Measurements from ENCODE around the gene CLDN6. TPM values are rescaled to one million over a fixed set of nuclear protein-coding genes. Genes with fewer than 3 reads are reported as not detected.

CLDN6 gene
- total RNA-seq, 1 experiment from 2014 or later: 0.49 TPM

DNA sequence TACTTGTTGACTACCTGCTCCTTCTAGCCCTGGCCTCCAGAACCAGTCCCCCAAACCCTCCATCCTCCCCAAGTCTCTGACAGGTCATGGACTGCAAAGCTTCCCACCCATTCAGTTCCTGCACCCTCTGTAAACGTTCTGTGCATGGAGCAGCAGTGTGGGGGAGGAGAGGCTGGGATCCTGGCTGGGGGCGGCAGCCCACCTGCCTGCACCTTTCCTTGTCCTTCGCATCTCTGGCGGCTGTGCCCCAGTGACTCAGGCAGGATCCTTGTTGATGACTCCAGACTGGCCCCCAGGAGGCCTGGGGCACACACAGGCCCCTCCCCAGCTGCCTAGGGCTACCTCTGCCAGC is 36.1 kb downstream of the CLDN6 start:
- DNase-seq (ENCODE audit: low read depth, low spot score): no peak
- intact Hi-C loops (cut with micrococcal nuclease): loop anchor here (5.0 kb wide), 1 partner anchor 40 kb away; the partner anchor contains the start of genes HCFC1R1, THOC6 and TNFRSF12A
- no peak overlapping the region; the same call in 1 of the 2 replicates for H3K27ac ChIP-seq (ENCODE audit: low read depth, low read length)
- ChIA-PET RAD21 (ENCODE audit: low non-redundant PET in 1 of 2, low total read pairs in 2 of 2, uncharacterized antibody in 2 of 2, unreplicated experiment in 2 of 2) (no interaction called here), POLR2A (interaction anchor here (1.2 to 2.8 kb wide), 5 partner anchors 12 to 99 kb away, joined by 3 to 11 read pairs (median 6); partner anchors contain the start of genes FLYWCH2, HCFC1R1, THOC6 and TNFRSF12A), CTCF (interaction anchor here (1.0 to 1.3 kb wide), 2 partner anchors 10 to 46 kb away, joined by 3 read pairs; no protein-coding TSS in a partner anchor)
- H3K4me1 ChIP-seq (ENCODE audit: control insufficient read depth in 1 of 2, insufficient read depth in 2 of 2, low read length in 2 of 2): peaks cover 24 to 44% of the 10 kb centered on the region in 2 experiments
- ATAC-seq: no peak
- peak overlapping the region; percentile 86 for H3K4me2 ChIP-seq (ENCODE audit: low read length)
- no peak overlapping the region for H2AFZ ChIP-seq (ENCODE audit: low read depth, low read length, poor library complexity, severe bottlenecking)
- H4K20me1 ChIP-seq (ENCODE audit: insufficient read depth): no peaks in the 10 kb centered on the region
- no peaks in the 10 kb centered on the region for H3K9me2 ChIP-seq (ENCODE audit: insufficient read depth)
- BruUV-seq (replicated peaks): no TSS peak
- H3K36me3 ChIP-seq (ENCODE audit: control insufficient read depth in 1 of 2, insufficient read depth in 2 of 2, low read length in 2 of 2): peaks cover 0 to 11% of the 10 kb centered on the region in 2 experiments; a peak in 1 of 4 replicates
- H3K4me3 ChIP-seq (replicated peaks in 1 of 2; ENCODE audit: low read depth in 1 of 2, low read length in 2 of 2): no peak overlapping the region
- H3K27me3 ChIP-seq (ENCODE audit: insufficient read depth, low read length): no peaks in the 10 kb centered on the region
- peaks cover 32% of the 10 kb centered on the region for H3K79me2 ChIP-seq (ENCODE audit: insufficient read depth, low read length)
- TF ChIP-seq EZH2phosphoT487 (IDR thresholded peaks at IDR 0.05; ENCODE audit: borderline replicate concordance) (no peak), POLR2AphosphoS5 (IDR thresholded peaks at IDR 0.05; ENCODE audit: low read depth, low read length) (no peak), POLR2A (IDR thresholded peaks at IDR 0.05; ENCODE audit: borderline replicate concordance, extremely low read depth, insufficient read depth, insufficient read length) (no peak), EGR1 (IDR thresholded peaks at IDR 0.05; ENCODE audit: low read depth) (no peak), EZH2 (IDR thresholded peaks at IDR 0.05) (no peak), ZNF274 (IDR thresholded peaks at IDR 0.05; ENCODE audit: low read depth, low read length) (no peak), TCF7L2 (IDR thresholded peaks at IDR 0.05; ENCODE audit: borderline replicate concordance, extremely low read depth, insufficient read depth, insufficient read length) (no peak), SRF (IDR thresholded peaks at IDR 0.05; ENCODE audit: low read depth) (no peak), RAD21 (IDR thresholded peaks at IDR 0.05; ENCODE audit: low read depth) (no peak), CEBPB (IDR thresholded peaks at IDR 0.05; ENCODE audit: low read depth) (no peak), SP1 (IDR thresholded peaks at IDR 0.05; ENCODE audit: low read depth) (no peak), CBX3 (IDR thresholded peaks at IDR 0.05; ENCODE audit: low read depth) (no peak)
- TF ChIP-seq, protein P1, sequence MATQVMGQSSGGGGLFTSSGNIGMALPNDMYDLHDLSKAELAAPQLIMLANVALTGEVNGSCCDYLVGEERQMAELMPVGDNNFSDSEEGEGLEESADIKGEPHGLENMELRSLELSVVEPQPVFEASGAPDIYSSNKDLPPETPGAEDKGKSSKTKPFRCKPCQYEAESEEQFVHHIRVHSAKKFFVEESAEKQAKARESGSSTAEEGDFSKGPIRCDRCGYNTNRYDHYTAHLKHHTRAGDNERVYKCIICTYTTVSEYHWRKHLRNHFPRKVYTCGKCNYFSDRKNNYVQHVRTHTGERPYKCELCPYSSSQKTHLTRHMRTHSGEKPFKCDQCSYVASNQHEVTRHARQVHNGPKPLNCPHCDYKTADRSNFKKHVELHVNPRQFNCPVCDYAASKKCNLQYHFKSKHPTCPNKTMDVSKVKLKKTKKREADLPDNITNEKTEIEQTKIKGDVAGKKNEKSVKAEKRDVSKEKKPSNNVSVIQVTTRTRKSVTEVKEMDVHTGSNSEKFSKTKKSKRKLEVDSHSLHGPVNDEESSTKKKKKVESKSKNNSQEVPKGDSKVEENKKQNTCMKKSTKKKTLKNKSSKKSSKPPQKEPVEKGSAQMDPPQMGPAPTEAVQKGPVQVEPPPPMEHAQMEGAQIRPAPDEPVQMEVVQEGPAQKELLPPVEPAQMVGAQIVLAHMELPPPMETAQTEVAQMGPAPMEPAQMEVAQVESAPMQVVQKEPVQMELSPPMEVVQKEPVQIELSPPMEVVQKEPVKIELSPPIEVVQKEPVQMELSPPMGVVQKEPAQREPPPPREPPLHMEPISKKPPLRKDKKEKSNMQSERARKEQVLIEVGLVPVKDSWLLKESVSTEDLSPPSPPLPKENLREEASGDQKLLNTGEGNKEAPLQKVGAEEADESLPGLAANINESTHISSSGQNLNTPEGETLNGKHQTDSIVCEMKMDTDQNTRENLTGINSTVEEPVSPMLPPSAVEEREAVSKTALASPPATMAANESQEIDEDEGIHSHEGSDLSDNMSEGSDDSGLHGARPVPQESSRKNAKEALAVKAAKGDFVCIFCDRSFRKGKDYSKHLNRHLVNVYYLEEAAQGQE (IDR thresholded peaks at IDR 0.05; ENCODE audit: low read depth): no peak
- TF ChIP-seq, protein P2, sequence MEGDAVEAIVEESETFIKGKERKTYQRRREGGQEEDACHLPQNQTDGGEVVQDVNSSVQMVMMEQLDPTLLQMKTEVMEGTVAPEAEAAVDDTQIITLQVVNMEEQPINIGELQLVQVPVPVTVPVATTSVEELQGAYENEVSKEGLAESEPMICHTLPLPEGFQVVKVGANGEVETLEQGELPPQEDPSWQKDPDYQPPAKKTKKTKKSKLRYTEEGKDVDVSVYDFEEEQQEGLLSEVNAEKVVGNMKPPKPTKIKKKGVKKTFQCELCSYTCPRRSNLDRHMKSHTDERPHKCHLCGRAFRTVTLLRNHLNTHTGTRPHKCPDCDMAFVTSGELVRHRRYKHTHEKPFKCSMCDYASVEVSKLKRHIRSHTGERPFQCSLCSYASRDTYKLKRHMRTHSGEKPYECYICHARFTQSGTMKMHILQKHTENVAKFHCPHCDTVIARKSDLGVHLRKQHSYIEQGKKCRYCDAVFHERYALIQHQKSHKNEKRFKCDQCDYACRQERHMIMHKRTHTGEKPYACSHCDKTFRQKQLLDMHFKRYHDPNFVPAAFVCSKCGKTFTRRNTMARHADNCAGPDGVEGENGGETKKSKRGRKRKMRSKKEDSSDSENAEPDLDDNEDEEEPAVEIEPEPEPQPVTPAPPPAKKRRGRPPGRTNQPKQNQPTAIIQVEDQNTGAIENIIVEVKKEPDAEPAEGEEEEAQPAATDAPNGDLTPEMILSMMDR (IDR thresholded peaks at IDR 0.05 in 2 of 3, conservative IDR thresholded peaks at IDR 0.05 in 1 of 3; ENCODE audit: borderline replicate concordance in 1 of 3, insufficient read depth in 1 of 3, low read depth in 2 of 3, low read length in 2 of 3): no peak
- TF ChIP-seq, protein P3, sequence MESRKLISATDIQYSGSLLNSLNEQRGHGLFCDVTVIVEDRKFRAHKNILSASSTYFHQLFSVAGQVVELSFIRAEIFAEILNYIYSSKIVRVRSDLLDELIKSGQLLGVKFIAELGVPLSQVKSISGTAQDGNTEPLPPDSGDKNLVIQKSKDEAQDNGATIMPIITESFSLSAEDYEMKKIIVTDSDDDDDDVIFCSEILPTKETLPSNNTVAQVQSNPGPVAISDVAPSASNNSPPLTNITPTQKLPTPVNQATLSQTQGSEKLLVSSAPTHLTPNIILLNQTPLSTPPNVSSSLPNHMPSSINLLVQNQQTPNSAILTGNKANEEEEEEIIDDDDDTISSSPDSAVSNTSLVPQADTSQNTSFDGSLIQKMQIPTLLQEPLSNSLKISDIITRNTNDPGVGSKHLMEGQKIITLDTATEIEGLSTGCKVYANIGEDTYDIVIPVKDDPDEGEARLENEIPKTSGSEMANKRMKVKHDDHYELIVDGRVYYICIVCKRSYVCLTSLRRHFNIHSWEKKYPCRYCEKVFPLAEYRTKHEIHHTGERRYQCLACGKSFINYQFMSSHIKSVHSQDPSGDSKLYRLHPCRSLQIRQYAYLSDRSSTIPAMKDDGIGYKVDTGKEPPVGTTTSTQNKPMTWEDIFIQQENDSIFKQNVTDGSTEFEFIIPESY (IDR thresholded peaks at IDR 0.05; ENCODE audit: extremely low read depth, insufficient replicate concordance, low read length): no peak
- H3K9ac ChIP-seq (ENCODE audit: low read length): peak overlapping the region; percentile 99
- H3K9me3 ChIP-seq (ENCODE audit: control insufficient read depth in 1 of 2, insufficient read depth in 1 of 2, low read depth in 1 of 2, low read length in 2 of 2): no peaks in the 10 kb centered on the region

Data from HCT116 (cell line).